Measurements from ENCODE around the gene CFDP1.

GRCh38 chr16:75387951-75388350, 45.4 kb downstream of the CFDP1 start:
- TF ChIP-seq CTCF (IDR thresholded peaks at IDR 0.05; ENCODE audit: low read depth, low read length) (no peak), EZH2phosphoT487 (IDR thresholded peaks at IDR 0.05; ENCODE audit: low read depth) (no peak)

All from OCI-LY3 (cell line).